DMS114 treated with DMSO at 0.1 percent for 48 hours (cell line): ENCODE results near the gene PARD3B.

Experiments
- DNase-seq: peaks from one replicate; lab custom pipeline; 2025; ENCODE audit not compliant: unreplicated experiment; lab: John Stamatoyannopoulos, UW

Gene PARD3B

GRCh38 chr2:204885747-204886146 is 340.5 kb downstream of the PARD3B start:
- DNase-seq = no peak

- no peak for DNase-seq
These were observed 341.4 kb downstream of the PARD3B start for GRCh38 chr2:204886713-204887112.

- DNase-seq = no peak
These were observed 342.9 kb downstream of the PARD3B start for GRCh38 chr2:204888222-204888621.

- no peak for DNase-seq
These were observed 345.4 kb downstream of the PARD3B start for GRCh38 chr2:204890680-204891079.

- DNase-seq = no peak
These were observed 346.5 kb downstream of the PARD3B start for GRCh38 chr2:204891739-204892138.

GRCh38 chr2:204892506-204893255 is 347.4 kb downstream of the PARD3B start:
- no peak for DNase-seq

GRCh38 chr2:204896146-204896545 is 350.9 kb downstream of the PARD3B start:
- no peak for DNase-seq

GRCh38 chr2:204897561-204897960 is 352.3 kb downstream of the PARD3B start:
- no peak for DNase-seq

- DNase-seq = no peak
These were observed 353.8 kb downstream of the PARD3B start for GRCh38 chr2:204898928-204899640.

GRCh38 chr2:204899983-204900382 is 354.7 kb downstream of the PARD3B start:
- no peak for DNase-seq

GRCh38 chr2:204900487-204900886 is 355.2 kb downstream of the PARD3B start:
- DNase-seq = no peak

GRCh38 chr2:204900910-204901309 is 355.6 kb downstream of the PARD3B start:
- DNase-seq = no peak

GRCh38 chr2:204901591-204901990 is 356.3 kb downstream of the PARD3B start:
- DNase-seq = no peak

GRCh38 chr2:204909791-204910190 is 364.5 kb downstream of the PARD3B start:
- DNase-seq = no peak

GRCh38 chr2:204913312-204913711 is 368.0 kb downstream of the PARD3B start:
- no peak for DNase-seq

- no peak for DNase-seq
These were observed 368.7 kb downstream of the PARD3B start for GRCh38 chr2:204913854-204914464.

- no peak for DNase-seq
These were observed 369.4 kb downstream of the PARD3B start for GRCh38 chr2:204914708-204915107.

GRCh38 chr2:204917089-204917701 is 371.9 kb downstream of the PARD3B start:
- no peak for DNase-seq

GRCh38 chr2:204920776-204921175 is 375.5 kb downstream of the PARD3B start:
- no peak for DNase-seq

GRCh38 chr2:204923957-204924356 is 378.7 kb downstream of the PARD3B start:
- DNase-seq = no peak

- DNase-seq = no peak
These were observed 386.3 kb downstream of the PARD3B start for GRCh38 chr2:204931562-204931961.
